ENCODE results near the gene NR1D1.

Gene NR1D1

GRCh38 chr17:40073454-40074174 is 26.8 kb downstream of the NR1D1 start:
- Histone ChIP-seq H3F3A (ENCODE audit: control insufficient read depth, insufficient read depth) (no peaks in the 10 kb centered on the region), H3K27me3 (ENCODE audit: control insufficient read depth, low read length) (no peaks in the 10 kb centered on the region), H3K9me2 (replicated peaks; ENCODE audit: control insufficient read depth, low read length) (no peaks in the 10 kb centered on the region), H4K20me1 (ENCODE audit: control insufficient read depth, insufficient read depth, low read depth, low read length) (no peaks in the 10 kb centered on the region), H3K9me3 (ENCODE audit: control insufficient read depth, insufficient read depth, low read length) (no peaks in the 10 kb centered on the region), H3K4me1 (ENCODE audit: control insufficient read depth, low read length) (peaks cover 42% of the 10 kb centered on the region), H3K36me3 (ENCODE audit: control insufficient read depth, low read length) (no peaks in the 10 kb centered on the region), H3K79me2 (ENCODE audit: control insufficient read depth, low read length) (no peaks in the 10 kb centered on the region), H3K4me3 (ENCODE audit: low read length) (no peak overlapping the region), H3K27ac (ENCODE audit: low read depth, low read length) (no peak overlapping the region), H3K4me2 (ENCODE audit: low read length) (no peak overlapping the region)
- TF ChIP-seq EZH2phosphoT487 (IDR thresholded peaks at IDR 0.05; ENCODE audit: borderline replicate concordance, low read length) (no peak), CTCF (IDR thresholded peaks at IDR 0.05; ENCODE audit: low read depth, low read length, poor library complexity, severe bottlenecking) (no peak)

- H3K79me2 ChIP-seq (ENCODE audit: control insufficient read depth, low read length), result no peaks in the 10 kb centered on the region
- no peak overlapping the region for H3K4me3 ChIP-seq (ENCODE audit: low read length)
- H3F3A ChIP-seq (ENCODE audit: control insufficient read depth, insufficient read depth), result no peaks in the 10 kb centered on the region
- no peaks in the 10 kb centered on the region for H3K9me2 ChIP-seq (replicated peaks; ENCODE audit: control insufficient read depth, low read length)
- H3K27me3 ChIP-seq (ENCODE audit: control insufficient read depth, low read length), result no peaks in the 10 kb centered on the region
- H3K36me3 ChIP-seq (ENCODE audit: control insufficient read depth, low read length), result no peaks in the 10 kb centered on the region
- no peaks in the 10 kb centered on the region for H3K9me3 ChIP-seq (ENCODE audit: control insufficient read depth, insufficient read depth, low read length)
- no peak overlapping the region for H3K4me2 ChIP-seq (ENCODE audit: low read length)
- no peaks in the 10 kb centered on the region for H4K20me1 ChIP-seq (ENCODE audit: control insufficient read depth, insufficient read depth, low read depth, low read length)
- H3K27ac ChIP-seq (ENCODE audit: low read depth, low read length), result no peak overlapping the region
- TF ChIP-seq EZH2phosphoT487 (IDR thresholded peaks at IDR 0.05; ENCODE audit: borderline replicate concordance, low read length) (no peak), CTCF (IDR thresholded peaks at IDR 0.05; ENCODE audit: low read depth, low read length, poor library complexity, severe bottlenecking) (no peak)
- peaks cover 50% of the 10 kb centered on the region for H3K4me1 ChIP-seq (ENCODE audit: control insufficient read depth, low read length)
These were observed 27.5 kb downstream of the NR1D1 start for GRCh38 chr17:40072735-40073346.

- no peaks in the 10 kb centered on the region for H3K36me3 ChIP-seq (ENCODE audit: control insufficient read depth, low read length)
- H3K4me2 ChIP-seq (ENCODE audit: low read length), result no peak overlapping the region
- no peaks in the 10 kb centered on the region for H3K9me2 ChIP-seq (replicated peaks; ENCODE audit: control insufficient read depth, low read length)
- H3K27me3 ChIP-seq (ENCODE audit: control insufficient read depth, low read length), result no peaks in the 10 kb centered on the region
- no peaks in the 10 kb centered on the region for H3F3A ChIP-seq (ENCODE audit: control insufficient read depth, insufficient read depth)
- H3K4me1 ChIP-seq (ENCODE audit: control insufficient read depth, low read length), result peaks cover 52% of the 10 kb centered on the region
- no peak overlapping the region for H3K27ac ChIP-seq (ENCODE audit: low read depth, low read length)
- no peak overlapping the region for H3K4me3 ChIP-seq (ENCODE audit: low read length)
- no peaks in the 10 kb centered on the region for H3K9me3 ChIP-seq (ENCODE audit: control insufficient read depth, insufficient read depth, low read length)
- no peaks in the 10 kb centered on the region for H4K20me1 ChIP-seq (ENCODE audit: control insufficient read depth, insufficient read depth, low read depth, low read length)
- TF ChIP-seq EZH2phosphoT487 (IDR thresholded peaks at IDR 0.05; ENCODE audit: borderline replicate concordance, low read length), result no peak
- TF ChIP-seq CTCF (IDR thresholded peaks at IDR 0.05; ENCODE audit: low read depth, low read length, poor library complexity, severe bottlenecking), result no peak
- H3K79me2 ChIP-seq (ENCODE audit: control insufficient read depth, low read length), result no peaks in the 10 kb centered on the region
These were observed 28.2 kb downstream of the NR1D1 start for GRCh38 chr17:40072040-40072734.

Measured in DOHH2 (cell line).